SK-N-SH treated with all-trans-retinoic acid at 6 μM for 48 hours (cell line): ENCODE results near the gene ZNF415.

Source experiments
- ATAC-seq: fragments of 200-7000 bp; cut with Tn5 transposase; 3 replicates; pipeline ENCODE4 v1.9.1; 2020; ENCODE audit warnings: mild to moderate bottlenecking, moderate library complexity
- BACH2 ChIP-seq: fragments of 250-450 bp; sonication (Bioruptor Pico); IDR thresholded peaks from 2 replicates; pipeline ENCODE4 v1.9.0; 2021; ENCODE audit warnings: mild to moderate bottlenecking, borderline replicate concordance
- CSDC2 ChIP-seq: fragments of 250-450 bp; sonication (Bioruptor Pico); IDR thresholded peaks from 2 replicates; pipeline ENCODE4 v1.5.0; 2020; ENCODE audit warnings: mild to moderate bottlenecking, moderate library complexity
- CSRNP3 ChIP-seq: fragments of 250-450 bp; sonication (Bioruptor Pico); IDR thresholded peaks from 2 replicates; pipeline ENCODE4 v1.5.1; 2021; ENCODE audit warnings: mild to moderate bottlenecking, moderate library complexity
- ESRRG ChIP-seq: fragments of 250-450 bp; sonication (Bioruptor Pico); IDR thresholded peaks from 2 replicates; pipeline ENCODE4 v1.6.1; 2021; ENCODE audit warnings: mild to moderate bottlenecking
- GLIS3 ChIP-seq: fragments of 250-450 bp; sonication (Bioruptor Pico); IDR thresholded peaks from 2 replicates; pipeline ENCODE4 v1.5.0; 2020; ENCODE audit warnings: mild to moderate bottlenecking, moderate library complexity
- ISL1 ChIP-seq: fragments of 250-450 bp; sonication (Bioruptor Pico); IDR thresholded peaks from 2 replicates; pipeline ENCODE4 v2.1.2; 2022; ENCODE audit warnings: mild to moderate bottlenecking, moderate library complexity
- OSR1 ChIP-seq: fragments of 250-450 bp; sonication (Bioruptor Pico); IDR thresholded peaks from 2 replicates; pipeline ENCODE4 v1.8.0; 2022; ENCODE audit warnings: moderate library complexity, mild to moderate bottlenecking, inconsistent platforms
- PATZ1 ChIP-seq: fragments of 250-450 bp; sonication (Bioruptor Pico); IDR thresholded peaks from 2 replicates; pipeline ENCODE4 v1.8.0; 2020; ENCODE audit warnings: mild to moderate bottlenecking, moderate library complexity, borderline replicate concordance
- PPARA ChIP-seq: fragments of 250-450 bp; sonication (Bioruptor Pico); IDR thresholded peaks from 2 replicates; pipeline ENCODE4 v1.5.0; 2020; ENCODE audit warnings: mild to moderate bottlenecking, borderline replicate concordance
- RARB ChIP-seq: fragments of 250-450 bp; sonication (Bioruptor Pico); IDR thresholded peaks from 2 replicates; pipeline ENCODE4 v1.8.0; 2021; ENCODE audit warnings: mild to moderate bottlenecking, moderate library complexity
- TOX ChIP-seq: fragments of 250-450 bp; sonication (Bioruptor Pico); IDR thresholded peaks from 2 replicates; pipeline ENCODE4 v1.8.0; 2021; ENCODE audit warnings: mild to moderate bottlenecking, moderate library complexity, borderline replicate concordance
- TSHZ2 ChIP-seq: fragments of 250-450 bp; sonication (Bioruptor Pico); IDR thresholded peaks from 2 replicates; pipeline ENCODE4 v1.5.0; 2020; ENCODE audit warnings: mild to moderate bottlenecking, moderate library complexity
- ZC3H10 ChIP-seq: fragments of 250-450 bp; sonication (Bioruptor Pico); IDR thresholded peaks from 2 replicates; pipeline ENCODE4 v1.5.1; 2021; ENCODE audit warnings: mild to moderate bottlenecking, moderate library complexity
- ZFP3 ChIP-seq: fragments of 250-450 bp; sonication (Bioruptor Pico); IDR thresholded peaks from 2 replicates; pipeline ENCODE4 v1.5.0; 2020; ENCODE audit warnings: mild to moderate bottlenecking, moderate library complexity
- ZNF565 ChIP-seq: fragments of 450-650 bp; formaldehyde crosslinking; conservative IDR thresholded peaks from 2 replicates; pipeline ENCODE4 v1.5.0; 2020; ENCODE audit warnings: low read depth, mild to moderate bottlenecking, moderate library complexity
- ZNF70 ChIP-seq: fragments of 450-650 bp; formaldehyde crosslinking; IDR thresholded peaks from 2 replicates; pipeline ENCODE4 v1.5.0; 2020; ENCODE audit warnings: mild to moderate bottlenecking, moderate library complexity
- ZNF8 ChIP-seq: fragments of 450-650 bp; formaldehyde crosslinking; IDR thresholded peaks from 2 replicates; pipeline ENCODE4 v1.5.0; 2020; ENCODE audit warnings: mild to moderate bottlenecking, moderate library complexity

Gene ZNF415

GRCh38 chr19:53088091-53088490, 44.6 kb downstream of the ZNF415 start:
- no peak for ATAC-seq
- TF ChIP-seq GLIS3 (CRISPR knock-in tag) (no peak), ZNF70 (CRISPR knock-in tag) (no peak), CSDC2 (CRISPR knock-in tag) (no peak), PATZ1 (CRISPR knock-in tag) (no peak), BACH2 (CRISPR knock-in tag) (no peak), ZFP3 (no peak), OSR1 (CRISPR knock-in tag) (no peak), TOX (no peak), PPARA (CRISPR knock-in tag) (no peak), TSHZ2 (CRISPR knock-in tag) (no peak), ESRRG (CRISPR knock-in tag) (no peak), ZC3H10 (CRISPR knock-in tag) (no peak), CSRNP3 (CRISPR knock-in tag) (no peak), ISL1 (CRISPR knock-in tag) (no peak)

- ATAC-seq = no peak
These were observed 45.8 kb downstream of the ZNF415 start for GRCh38 chr19:53086949-53087348.

More at GRCh38 chr19:53086949-53087348, 45.8 kb downstream of the ZNF415 start:
- TF ChIP-seq ZNF8 (CRISPR knock-in tag) (no peak), TOX (no peak), GLIS3 (CRISPR knock-in tag) (no peak), ZNF70 (CRISPR knock-in tag) (no peak), CSRNP3 (CRISPR knock-in tag) (no peak), ZFP3 (no peak), CSDC2 (CRISPR knock-in tag) (no peak), TSHZ2 (CRISPR knock-in tag) (no peak), ESRRG (CRISPR knock-in tag) (no peak), RARB (CRISPR knock-in tag) (no peak), ZNF565 (CRISPR knock-in tag) (no peak), BACH2 (CRISPR knock-in tag) (no peak)
